ENCODE results near the gene SCN9A. TPM values are rescaled to one million over a fixed set of nuclear protein-coding genes. Genes with fewer than 3 reads are reported as not detected.

SCN9A gene
- total and polyA plus RNA-seq, 2 donors (not counting 1 experiment from before 2014, with no cell fraction given): not detected

- no peak for ATAC-seq (ENCODE audit: low read depth)
- POLR2A ChIA-PET: no interaction called here
- no peak overlapping the region for H3K4me2 ChIP-seq (replicated peaks; ENCODE audit: low read depth, low read length, poor library complexity, severe bottlenecking)
These were observed 2.2 kb downstream of the SCN9A start for GRCh38 chr2:166373539-166373938.

DNA sequence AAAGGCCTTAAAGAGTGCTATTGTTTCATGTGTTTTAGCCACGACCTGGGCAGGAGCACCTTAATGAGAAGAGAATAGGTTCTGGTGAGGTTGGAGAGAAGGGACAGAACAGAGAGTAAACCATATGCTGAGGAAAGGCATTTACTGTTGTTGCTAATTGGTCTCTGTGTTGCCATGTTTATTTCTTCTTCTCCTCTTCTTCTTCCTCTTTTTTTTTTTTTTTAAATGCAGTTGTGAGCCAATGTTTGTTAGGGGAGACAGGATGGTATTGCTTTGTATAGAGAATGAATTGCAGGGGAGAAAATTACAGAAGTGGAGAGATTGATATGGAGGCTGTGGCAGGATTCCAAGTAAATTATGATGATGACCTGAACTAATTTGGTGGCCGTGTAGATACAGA is 2.6 kb downstream of the SCN9A start:
- no peak overlapping the region for H3K4me3 ChIP-seq (ENCODE audit: control extremely low read depth in 1 of 5, extremely low read depth in 1 of 5, insufficient read depth in 1 of 5, low read depth in 2 of 5, low read length in 4 of 5)
- TF ChIP-seq, protein P1, sequence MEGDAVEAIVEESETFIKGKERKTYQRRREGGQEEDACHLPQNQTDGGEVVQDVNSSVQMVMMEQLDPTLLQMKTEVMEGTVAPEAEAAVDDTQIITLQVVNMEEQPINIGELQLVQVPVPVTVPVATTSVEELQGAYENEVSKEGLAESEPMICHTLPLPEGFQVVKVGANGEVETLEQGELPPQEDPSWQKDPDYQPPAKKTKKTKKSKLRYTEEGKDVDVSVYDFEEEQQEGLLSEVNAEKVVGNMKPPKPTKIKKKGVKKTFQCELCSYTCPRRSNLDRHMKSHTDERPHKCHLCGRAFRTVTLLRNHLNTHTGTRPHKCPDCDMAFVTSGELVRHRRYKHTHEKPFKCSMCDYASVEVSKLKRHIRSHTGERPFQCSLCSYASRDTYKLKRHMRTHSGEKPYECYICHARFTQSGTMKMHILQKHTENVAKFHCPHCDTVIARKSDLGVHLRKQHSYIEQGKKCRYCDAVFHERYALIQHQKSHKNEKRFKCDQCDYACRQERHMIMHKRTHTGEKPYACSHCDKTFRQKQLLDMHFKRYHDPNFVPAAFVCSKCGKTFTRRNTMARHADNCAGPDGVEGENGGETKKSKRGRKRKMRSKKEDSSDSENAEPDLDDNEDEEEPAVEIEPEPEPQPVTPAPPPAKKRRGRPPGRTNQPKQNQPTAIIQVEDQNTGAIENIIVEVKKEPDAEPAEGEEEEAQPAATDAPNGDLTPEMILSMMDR (IDR thresholded peaks at IDR 0.05): no peak
- no peak for TF ChIP-seq EZH2 (IDR thresholded peaks at IDR 0.05; ENCODE audit: borderline replicate concordance, insufficient read depth, low read depth, low read length, poor library complexity, severe bottlenecking)
- DNase-seq (no peak), ATAC-seq (ENCODE audit: low read depth) (no peak)
- H3K27me3 ChIP-seq (replicated peaks in 1 of 4; ENCODE audit: control extremely low read depth in 1 of 4, control insufficient read depth in 3 of 4, insufficient read depth in 4 of 4, low read length in 3 of 4): peaks cover 0 to 13% (median 4%) of the 10 kb centered on the region in 4 experiments
- CTCF ChIA-PET: no interaction called here
- no peak overlapping the region for H3K27ac ChIP-seq (ENCODE audit: low read length in 2 of 2)
- Mint-ChIP-seq H3K27me3 (peaks cover 36% of the 10 kb centered on the region), H3K27ac (no peak overlapping the region), H3K4me1 (peaks cover 14% of the 10 kb centered on the region), H3K4me3 (no peak overlapping the region), H3K9me3 (ENCODE audit: insufficient read depth) (no peaks in the 10 kb centered on the region)
- no peaks in the 10 kb centered on the region for H3K9me3 ChIP-seq (ENCODE audit: control extremely low read depth in 1 of 3, control insufficient read depth in 2 of 3, insufficient read depth in 1 of 3, low read length in 2 of 3)
- no peak overlapping the region for H3K4me2 ChIP-seq (replicated peaks; ENCODE audit: low read depth, low read length, poor library complexity, severe bottlenecking)
- H3K4me1 ChIP-seq (ENCODE audit: control insufficient read depth in 2 of 2, insufficient read depth in 2 of 2, low read length in 2 of 2): peaks cover 11 to 13% of the 10 kb centered on the region in 2 donors
- H4K20me1 ChIP-seq (ENCODE audit: control insufficient read depth, insufficient read depth, low read length, poor library complexity, severe bottlenecking): no peaks in the 10 kb centered on the region
- POLR2A ChIA-PET: no interaction called here
- no peak overlapping the region for H3K9ac ChIP-seq (ENCODE audit: low read length)
- no peaks in the 10 kb centered on the region for H3K79me2 ChIP-seq (ENCODE audit: control insufficient read depth, insufficient read depth, low read length)
- 49% methylated on average over 2 of the region's 2 CpGs for WGBS (ENCODE audit: insufficient coverage)
- H3K36me3 ChIP-seq (replicated peaks in 1 of 2; ENCODE audit: control extremely low read depth in 1 of 2, control insufficient read depth in 1 of 2, extremely low read depth in 1 of 2, insufficient read depth in 2 of 2, low read length in 1 of 2): no peaks in the 10 kb centered on the region
- intact Hi-C loops (cut with micrococcal nuclease): no loop called here
- H2AFZ ChIP-seq (ENCODE audit: insufficient read depth, low read depth, low read length, poor library complexity, severe bottlenecking): no peak overlapping the region

More at GRCh38 chr2:166373539-166373938, 2.2 kb downstream of the SCN9A start:
- Histone ChIP-seq H3K4me1 (ENCODE audit: control insufficient read depth in 2 of 2, insufficient read depth in 2 of 2, low read length in 2 of 2) (peaks cover 11 to 13% of the 10 kb centered on the region in 2 donors), H4K20me1 (ENCODE audit: control insufficient read depth, insufficient read depth, low read length, poor library complexity, severe bottlenecking) (no peaks in the 10 kb centered on the region), H3K27me3 (replicated peaks in 1 of 4; ENCODE audit: control extremely low read depth in 1 of 4, control insufficient read depth in 3 of 4, insufficient read depth in 4 of 4, low read length in 3 of 4) (peaks cover 0 to 15% (median 4%) of the 10 kb centered on the region in 4 experiments), H3K36me3 (replicated peaks in 1 of 2; ENCODE audit: control extremely low read depth in 1 of 2, control insufficient read depth in 1 of 2, extremely low read depth in 1 of 2, insufficient read depth in 2 of 2, low read length in 1 of 2) (no peaks in the 10 kb centered on the region), H3K27ac (ENCODE audit: low read length in 2 of 2) (no peak overlapping the region), H2AFZ (ENCODE audit: insufficient read depth, low read depth, low read length, poor library complexity, severe bottlenecking) (no peak overlapping the region), H3K9ac (ENCODE audit: low read length) (no peak overlapping the region), H3K4me3 (ENCODE audit: control extremely low read depth in 1 of 5, extremely low read depth in 1 of 5, insufficient read depth in 1 of 5, low read depth in 2 of 5, low read length in 4 of 5) (no peak overlapping the region), H3K9me3 (ENCODE audit: control extremely low read depth in 1 of 3, control insufficient read depth in 2 of 3, insufficient read depth in 1 of 3, low read length in 2 of 3) (no peaks in the 10 kb centered on the region), H3K79me2 (ENCODE audit: control insufficient read depth, insufficient read depth, low read length) (no peaks in the 10 kb centered on the region)
- DNase-seq: no peak
- TF ChIP-seq EZH2 (IDR thresholded peaks at IDR 0.05; ENCODE audit: borderline replicate concordance, insufficient read depth, low read depth, low read length, poor library complexity, severe bottlenecking): no peak
- TF ChIP-seq, protein P1 (IDR thresholded peaks at IDR 0.05): no peak
- Mint-ChIP-seq H3K27ac (no peak overlapping the region), H3K27me3 (peaks cover 38% of the 10 kb centered on the region), H3K4me1 (peaks cover 14% of the 10 kb centered on the region), H3K4me3 (no peak overlapping the region), H3K9me3 (ENCODE audit: insufficient read depth) (no peaks in the 10 kb centered on the region)
- intact Hi-C loops (cut with micrococcal nuclease): no loop called here
- CTCF ChIA-PET: no interaction called here
